ENCODE data around the gene CCDC136. TPM values are rescaled to one million over a fixed set of nuclear protein-coding genes. Genes with fewer than 3 reads are reported as not detected.
A peak's percentile ranks its signal among the peaks of the same experiment; 100 is the strongest.

Gene CCDC136
- total RNA-seq, 2 donors from 2014 or later: 15.1 to 23.8 TPM

DNA sequence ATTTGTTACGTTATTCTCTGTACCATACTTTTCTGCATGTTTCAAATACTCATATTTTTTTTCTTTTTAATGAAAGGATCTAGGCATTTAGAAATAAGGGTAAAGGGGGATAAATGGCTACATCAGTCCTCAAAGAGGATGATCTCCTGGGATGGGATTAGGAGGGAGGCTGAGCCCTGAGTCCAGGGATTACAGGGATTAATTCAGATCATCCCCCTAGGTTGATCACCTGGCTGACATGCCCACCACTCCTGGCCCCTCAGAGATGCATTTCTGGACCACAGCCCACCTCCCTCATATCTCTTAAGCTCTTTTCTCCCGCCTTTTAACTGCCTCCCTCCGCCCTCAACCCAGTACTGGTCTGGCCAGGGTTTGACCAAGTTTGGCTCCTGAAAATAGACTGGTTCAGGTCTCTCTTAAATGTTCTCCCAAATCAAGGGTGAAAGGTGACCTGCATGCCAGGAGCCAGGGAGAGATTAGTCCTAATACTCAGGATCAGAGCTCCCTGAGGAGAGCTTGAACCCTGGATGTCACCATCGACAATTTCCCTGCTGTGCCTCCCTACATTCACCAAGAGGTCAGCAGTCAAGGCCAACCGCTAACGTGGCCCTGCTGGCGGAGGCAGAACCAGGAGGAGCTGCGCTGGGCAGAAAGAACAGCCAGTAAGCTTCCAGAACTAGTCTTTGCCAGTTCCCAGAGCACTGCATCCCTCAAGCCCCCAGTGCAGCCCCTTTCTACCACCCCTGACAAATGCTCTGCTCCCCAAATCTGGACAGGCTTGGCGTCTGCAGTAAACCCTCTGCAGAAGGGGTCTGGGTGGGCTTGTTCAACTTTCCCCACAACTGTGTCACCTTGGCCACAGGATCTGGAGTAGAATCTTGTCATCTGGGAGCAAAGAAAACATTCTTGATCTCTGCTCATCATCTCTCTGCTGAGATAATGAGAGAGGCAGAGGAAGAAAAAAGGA lies 3.0 kb upstream of the CCDC136 start:
- H3K9me3 Mint-ChIP-seq: no peaks in the 10 kb centered on the region
- H3K27ac Mint-ChIP-seq: no peak overlapping the region
- no peak for DNase-seq (ENCODE audit: low spot score)
- no peak for ATAC-seq
- H3K4me1 Mint-ChIP-seq (ENCODE audit: low read depth in 2 of 2): peaks cover 4 to 7% of the 10 kb centered on the region in 2 donors
- H3K4me3 Mint-ChIP-seq: peak overlapping the region; percentile 85
- no peaks in the 10 kb centered on the region for H3K36me3 Mint-ChIP-seq
- H3K27me3 Mint-ChIP-seq: no peaks in the 10 kb centered on the region

- peak overlapping the region in 1 of 2 donors; percentile 68 for H3K27ac Mint-ChIP-seq
- DNase-seq (ENCODE audit: low spot score) (no peak), ATAC-seq (peak in 1 of 2 donors; percentile 13)
- no peaks in the 10 kb centered on the region for H3K36me3 Mint-ChIP-seq
- peaks cover 4 to 7% of the 10 kb centered on the region in 2 donors for H3K4me1 Mint-ChIP-seq (ENCODE audit: low read depth in 2 of 2)
- peak overlapping the region; percentile 85 for H3K4me3 Mint-ChIP-seq
- H3K27me3 Mint-ChIP-seq: no peaks in the 10 kb centered on the region
- H3K9me3 Mint-ChIP-seq: no peaks in the 10 kb centered on the region
Observed at GRCh38 chr7:128790315-128791041, 1.3 kb upstream of the CCDC136 start.

- ATAC-seq (no peak), DNase-seq (ENCODE audit: low spot score) (no peak)
- Mint-ChIP-seq H3K4me3 (peak overlapping the region; percentile 85), H3K36me3 (no peaks in the 10 kb centered on the region), H3K27ac (no peak overlapping the region), H3K9me3 (no peaks in the 10 kb centered on the region), H3K27me3 (no peaks in the 10 kb centered on the region), H3K4me1 (ENCODE audit: low read depth in 2 of 2) (peaks cover 4 to 7% of the 10 kb centered on the region in 2 donors)
Observed at GRCh38 chr7:128791972-128792327, 182 bp downstream of the CCDC136 start.

GRCh38 chr7:128792471-128793180 lies 858 bp downstream of the CCDC136 start:
- no peak for ATAC-seq
- no peaks in the 10 kb centered on the region for H3K36me3 Mint-ChIP-seq

GRCh38 chr7:128793181-128793547 lies 1.4 kb downstream of the CCDC136 start:
- no peak overlapping the region for H3K4me3 Mint-ChIP-seq
- H3K9me3 Mint-ChIP-seq: no peaks in the 10 kb centered on the region
- no peaks in the 10 kb centered on the region for H3K36me3 Mint-ChIP-seq
- H3K27me3 Mint-ChIP-seq: no peaks in the 10 kb centered on the region
- peaks cover 4 to 7% of the 10 kb centered on the region in 2 donors for H3K4me1 Mint-ChIP-seq (ENCODE audit: low read depth in 2 of 2)
- no peak for ATAC-seq
- no peak for DNase-seq (ENCODE audit: low spot score)
- no peak overlapping the region for H3K27ac Mint-ChIP-seq

More at GRCh38 chr7:128792471-128793180, 858 bp downstream of the CCDC136 start:
- Mint-ChIP-seq H3K9me3 (no peaks in the 10 kb centered on the region), H3K27me3 (no peaks in the 10 kb centered on the region), H3K4me1 (ENCODE audit: low read depth in 2 of 2) (peaks cover 4 to 7% of the 10 kb centered on the region in 2 donors), H3K27ac (no peak overlapping the region), H3K4me3 (peak overlapping the region; percentile 85)
- DNase-seq (ENCODE audit: low spot score): no peak

- no peaks in the 10 kb centered on the region for H3K27me3 Mint-ChIP-seq
- no peak overlapping the region for H3K27ac Mint-ChIP-seq
- no peaks in the 10 kb centered on the region for H3K9me3 Mint-ChIP-seq
- H3K36me3 Mint-ChIP-seq: no peaks in the 10 kb centered on the region
- DNase-seq (ENCODE audit: low spot score) (no peak), ATAC-seq (no peak)
- H3K4me1 Mint-ChIP-seq (ENCODE audit: low read depth in 2 of 2): peaks cover 4 to 7% of the 10 kb centered on the region in 2 donors
- no peak overlapping the region for H3K4me3 Mint-ChIP-seq
Observed at GRCh38 chr7:128794020-128794419, 2.3 kb downstream of the CCDC136 start.

- H3K27ac Mint-ChIP-seq: no peak overlapping the region
- no peak for ATAC-seq
- DNase-seq (ENCODE audit: low spot score): no peak
- no peaks in the 10 kb centered on the region for H3K27me3 Mint-ChIP-seq
- H3K36me3 Mint-ChIP-seq: no peaks in the 10 kb centered on the region
- H3K4me3 Mint-ChIP-seq: no peak overlapping the region
- H3K4me1 Mint-ChIP-seq (ENCODE audit: low read depth in 2 of 2): peaks cover 3 to 4% of the 10 kb centered on the region in 2 donors
- no peaks in the 10 kb centered on the region for H3K9me3 Mint-ChIP-seq
Observed at GRCh38 chr7:128794436-128794835, 2.7 kb downstream of the CCDC136 start.

DNA sequence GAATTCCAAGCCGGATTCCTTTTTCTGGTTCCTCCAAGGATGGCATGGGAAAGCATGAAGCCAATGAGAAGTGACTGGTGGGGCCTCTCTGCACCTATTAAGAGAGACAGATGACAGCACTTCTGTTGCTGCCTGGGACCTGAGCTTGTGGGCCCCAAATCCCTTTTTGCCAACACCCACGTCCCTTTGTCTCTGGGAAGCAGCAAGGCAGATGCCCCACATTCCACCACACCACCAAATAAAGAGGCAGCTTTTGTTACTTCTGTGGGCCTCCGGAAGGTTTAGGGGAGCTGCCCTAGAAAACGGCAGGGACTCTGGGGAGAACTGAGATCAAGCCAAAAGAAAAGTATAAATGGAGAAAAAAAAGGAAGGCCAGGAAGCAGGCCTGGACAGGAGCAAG lies 3.4 kb downstream of the CCDC136 start:
- Mint-ChIP-seq H3K27me3 (no peaks in the 10 kb centered on the region), H3K9me3 (no peaks in the 10 kb centered on the region), H3K4me3 (no peak overlapping the region), H3K27ac (peak overlapping the region in 1 of 2 donors; percentile 30), H3K4me1 (ENCODE audit: low read depth in 2 of 2) (peaks cover 3 to 4% of the 10 kb centered on the region in 2 donors), H3K36me3 (no peaks in the 10 kb centered on the region)
- DNase-seq (ENCODE audit: low spot score): no peak
- ATAC-seq: no peak

GRCh38 chr7:128796327-128796726 lies 4.6 kb downstream of the CCDC136 start:
- Mint-ChIP-seq H3K9me3 (no peaks in the 10 kb centered on the region), H3K36me3 (no peaks in the 10 kb centered on the region), H3K4me1 (ENCODE audit: low read depth in 2 of 2) (no peaks in the 10 kb centered on the region), H3K4me3 (no peak overlapping the region), H3K27ac (no peak overlapping the region), H3K27me3 (no peaks in the 10 kb centered on the region)
- peak; percentile 29 for DNase-seq (ENCODE audit: low spot score)
- no peak for ATAC-seq

DNA sequence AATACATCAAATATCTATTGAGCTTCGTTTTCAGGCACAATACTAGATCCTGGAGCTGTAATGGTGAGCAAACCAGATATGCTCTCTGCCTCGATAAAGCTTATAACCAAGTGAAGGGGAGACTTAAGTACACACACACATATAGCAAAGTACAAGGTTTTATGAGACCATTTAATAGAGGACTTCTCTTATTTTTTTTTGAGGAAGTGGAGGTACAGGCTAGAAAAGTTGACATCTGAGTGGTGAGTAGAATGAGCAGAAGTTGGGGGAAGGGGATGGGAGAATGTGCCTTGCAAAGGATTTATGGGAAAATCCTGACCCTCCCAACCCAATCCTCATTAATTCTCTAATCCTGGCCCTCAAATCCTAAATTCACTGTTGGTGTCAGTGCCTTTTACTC lies 7.7 kb downstream of the CCDC136 start:
- peak; percentile 13 for DNase-seq (ENCODE audit: low spot score)
- H3K27ac Mint-ChIP-seq: no peak overlapping the region
- no peak for ATAC-seq
- no peaks in the 10 kb centered on the region for H3K9me3 Mint-ChIP-seq
- H3K36me3 Mint-ChIP-seq: no peaks in the 10 kb centered on the region
- no peaks in the 10 kb centered on the region for H3K27me3 Mint-ChIP-seq
- H3K4me1 Mint-ChIP-seq (ENCODE audit: low read depth in 2 of 2): no peaks in the 10 kb centered on the region
- no peak overlapping the region for H3K4me3 Mint-ChIP-seq

DNA sequence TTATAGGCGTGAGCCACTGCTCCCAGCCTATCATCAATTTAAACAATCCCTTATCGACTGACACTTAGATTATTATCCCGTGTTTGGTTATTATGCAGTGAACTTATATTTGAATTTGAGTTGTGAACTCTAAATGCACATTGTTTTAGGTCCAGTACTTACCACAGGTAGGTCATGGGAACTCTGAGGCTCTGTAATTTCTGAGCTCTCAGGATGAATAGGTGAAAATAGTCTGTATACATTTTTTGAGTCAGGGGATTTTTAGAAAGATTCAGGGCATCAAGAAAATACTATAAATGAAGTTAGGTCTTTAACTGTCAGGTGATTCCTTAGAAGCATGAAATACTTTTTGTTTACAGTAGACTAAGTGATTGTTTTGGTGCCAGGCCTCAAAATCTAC lies 8.8 kb downstream of the CCDC136 start:
- no peak for ATAC-seq

GRCh38 chr7:128801003-128801402 lies 9.2 kb downstream of the CCDC136 start:
- H3K4me1 Mint-ChIP-seq (ENCODE audit: low read depth in 2 of 2): no peaks in the 10 kb centered on the region
- no peak overlapping the region for H3K4me3 Mint-ChIP-seq
- no peaks in the 10 kb centered on the region for H3K36me3 Mint-ChIP-seq
- no peaks in the 10 kb centered on the region for H3K27me3 Mint-ChIP-seq
- ATAC-seq: no peak
- no peaks in the 10 kb centered on the region for H3K9me3 Mint-ChIP-seq
- DNase-seq (ENCODE audit: low spot score): no peak
- H3K27ac Mint-ChIP-seq: no peak overlapping the region

More for the DNA sequence above, 8.8 kb downstream of the CCDC136 start:
- H3K4me1 Mint-ChIP-seq (ENCODE audit: low read depth in 2 of 2): no peaks in the 10 kb centered on the region
- no peaks in the 10 kb centered on the region for H3K27me3 Mint-ChIP-seq
- no peaks in the 10 kb centered on the region for H3K9me3 Mint-ChIP-seq
- no peak for DNase-seq (ENCODE audit: low spot score)
- H3K27ac Mint-ChIP-seq: no peak overlapping the region
- H3K4me3 Mint-ChIP-seq: no peak overlapping the region
- no peaks in the 10 kb centered on the region for H3K36me3 Mint-ChIP-seq

GRCh38 chr7:128801667-128802418 lies 10.1 kb downstream of the CCDC136 start:
- Mint-ChIP-seq H3K27me3 (no peaks in the 10 kb centered on the region), H3K36me3 (no peaks in the 10 kb centered on the region), H3K4me1 (ENCODE audit: low read depth in 2 of 2) (no peaks in the 10 kb centered on the region), H3K9me3 (no peaks in the 10 kb centered on the region), H3K4me3 (no peak overlapping the region), H3K27ac (no peak overlapping the region)
- ATAC-seq (no peak), DNase-seq (ENCODE audit: low spot score) (no peak)
